Prostate gland (tissue), 2 donors: Measurements from ENCODE around the gene FFAR4.

Experiments
- CTCF ChIP-seq, 4 experiments: fragments of 200-600 bp in 2 of 4; fragments of 450-650 bp in 2 of 4; sonication (generic) in 2 of 4; IDR thresholded peaks; 1 replicate in 3 of 4; 2 replicates in 1 of 4; pipeline ENCODE4 v1.5.1; 2016 to 2019; ENCODE audit warnings: antibody characterized with exemption in 4 of 4, mild to moderate bottlenecking in 2 of 4, moderate library complexity in 2 of 4
- POLR2A ChIP-seq: fragments of 450-650 bp; IDR thresholded peaks from one replicate; pipeline ENCODE4 v1.6.1; 2016; ENCODE audit warnings: antibody characterized with exemption, mild to moderate bottlenecking
- POLR2AphosphoS5 ChIP-seq: sonication (generic); formaldehyde crosslinking; IDR thresholded peaks from one replicate; pipeline ENCODE4 v1.6.1; 2017; ENCODE audit warnings: antibody characterized with exemption

- TF ChIP-seq CTCF (IDR thresholded peaks at IDR 0.05): no peak
- no peak for TF ChIP-seq POLR2A
- no peak for TF ChIP-seq POLR2AphosphoS5
Measured at GRCh38 chr10:93630625-93631557, 64.4 kb downstream of the FFAR4 start.
